GM19328 (cell line): ENCODE measurements around the gene PTPN18.
A peak's percentile ranks its signal among the peaks of the same experiment; 100 is the strongest.

Experiments used
- ATAC-seq: cut with Tn5 transposase; IDR thresholded peaks from one replicate; pipeline ENCODE4 v1.9.1; 2021; ENCODE audit warnings: mild to moderate bottlenecking, moderate library complexity; ENCODE audit not compliant: unreplicated experiment

PTPN18 gene

GRCh38 chr2:130363479-130363878 is 7.6 kb downstream of the PTPN18 start:
- no peak for ATAC-seq

- ATAC-seq = no peak
Observed at GRCh38 chr2:130365075-130365474, 9.2 kb downstream of the PTPN18 start.

- ATAC-seq = no peak
Observed at GRCh38 chr2:130365963-130366362, 10.1 kb downstream of the PTPN18 start.

- ATAC-seq = no peak
Observed at GRCh38 chr2:130366720-130367119, 10.9 kb downstream of the PTPN18 start.

- no peak for ATAC-seq
Observed at GRCh38 chr2:130368786-130369185, 12.9 kb downstream of the PTPN18 start.

GRCh38 chr2:130369311-130369964 is 13.6 kb downstream of the PTPN18 start:
- no peak for ATAC-seq

- no peak for ATAC-seq
Observed at GRCh38 chr2:130369965-130370341, 14.1 kb downstream of the PTPN18 start.

GRCh38 chr2:130370490-130370889 is 14.6 kb downstream of the PTPN18 start:
- ATAC-seq = no peak

GRCh38 chr2:130371723-130372054 is 15.8 kb downstream of the PTPN18 start:
- no peak for ATAC-seq

- peak; percentile 66 for ATAC-seq
Observed at GRCh38 chr2:130372055-130372832, 16.4 kb downstream of the PTPN18 start.

- ATAC-seq = no peak
Observed at GRCh38 chr2:130372833-130373807, 17.3 kb downstream of the PTPN18 start.

- ATAC-seq = no peak
Observed at GRCh38 chr2:130373808-130374365, 18.0 kb downstream of the PTPN18 start.

GRCh38 chr2:130374587-130375290 is 18.9 kb downstream of the PTPN18 start:
- ATAC-seq = no peak

GRCh38 chr2:130375291-130376266 is 19.7 kb downstream of the PTPN18 start:
- ATAC-seq = no peak

- peak; percentile 49 for ATAC-seq
Observed at GRCh38 chr2:130376433-130377293, 20.8 kb downstream of the PTPN18 start.

GRCh38 chr2:130377491-130377890 is 21.6 kb downstream of the PTPN18 start:
- ATAC-seq = no peak

GRCh38 chr2:130378206-130378897 is 22.5 kb downstream of the PTPN18 start:
- ATAC-seq = no peak

GRCh38 chr2:130378898-130379214 is 23.0 kb downstream of the PTPN18 start:
- ATAC-seq = no peak
